ENCODE data around the gene ZNF248. TPM values are rescaled to one million over a fixed set of nuclear protein-coding genes. Genes with fewer than 3 reads are reported as not detected.

Gene ZNF248
- total RNA-seq, 1 donor from 2014 or later: 13.9 TPM

DNA sequence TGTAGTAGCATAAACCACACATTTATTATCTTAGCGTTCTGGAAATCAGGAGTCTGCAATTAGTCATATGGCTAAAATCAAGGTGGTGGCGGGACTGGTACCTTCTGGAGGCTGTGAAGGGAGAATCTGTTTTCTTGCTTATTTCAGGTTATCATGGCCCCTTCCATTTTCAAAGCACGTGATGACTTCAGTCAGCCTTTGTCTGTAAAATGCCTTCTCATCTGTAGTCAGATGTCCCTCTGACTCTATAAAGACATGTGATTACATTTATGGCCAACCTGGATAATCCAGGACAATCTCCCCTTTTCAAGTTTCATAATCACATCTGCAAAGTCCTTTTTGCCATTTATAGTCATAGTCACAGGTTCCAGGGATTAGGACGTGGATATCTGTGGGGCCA is 15.5 kb upstream of the ZNF248 start:
- Histone ChIP-seq H3K4me1 (no peaks in the 10 kb centered on the region), H3K4me3 (no peak overlapping the region), H3K36me3 (no peaks in the 10 kb centered on the region), H3K27me3 (no peaks in the 10 kb centered on the region), H3K27ac (no peak overlapping the region), H3K9me3 (no peaks in the 10 kb centered on the region)
- intact Hi-C loops (cut with DNase I): no loop called here
- TF ChIP-seq, protein P1, sequence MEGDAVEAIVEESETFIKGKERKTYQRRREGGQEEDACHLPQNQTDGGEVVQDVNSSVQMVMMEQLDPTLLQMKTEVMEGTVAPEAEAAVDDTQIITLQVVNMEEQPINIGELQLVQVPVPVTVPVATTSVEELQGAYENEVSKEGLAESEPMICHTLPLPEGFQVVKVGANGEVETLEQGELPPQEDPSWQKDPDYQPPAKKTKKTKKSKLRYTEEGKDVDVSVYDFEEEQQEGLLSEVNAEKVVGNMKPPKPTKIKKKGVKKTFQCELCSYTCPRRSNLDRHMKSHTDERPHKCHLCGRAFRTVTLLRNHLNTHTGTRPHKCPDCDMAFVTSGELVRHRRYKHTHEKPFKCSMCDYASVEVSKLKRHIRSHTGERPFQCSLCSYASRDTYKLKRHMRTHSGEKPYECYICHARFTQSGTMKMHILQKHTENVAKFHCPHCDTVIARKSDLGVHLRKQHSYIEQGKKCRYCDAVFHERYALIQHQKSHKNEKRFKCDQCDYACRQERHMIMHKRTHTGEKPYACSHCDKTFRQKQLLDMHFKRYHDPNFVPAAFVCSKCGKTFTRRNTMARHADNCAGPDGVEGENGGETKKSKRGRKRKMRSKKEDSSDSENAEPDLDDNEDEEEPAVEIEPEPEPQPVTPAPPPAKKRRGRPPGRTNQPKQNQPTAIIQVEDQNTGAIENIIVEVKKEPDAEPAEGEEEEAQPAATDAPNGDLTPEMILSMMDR (IDR thresholded peaks at IDR 0.05): no peak
- no peak for DNase-seq (ENCODE audit: low spot score in 2 of 2)

DNA sequence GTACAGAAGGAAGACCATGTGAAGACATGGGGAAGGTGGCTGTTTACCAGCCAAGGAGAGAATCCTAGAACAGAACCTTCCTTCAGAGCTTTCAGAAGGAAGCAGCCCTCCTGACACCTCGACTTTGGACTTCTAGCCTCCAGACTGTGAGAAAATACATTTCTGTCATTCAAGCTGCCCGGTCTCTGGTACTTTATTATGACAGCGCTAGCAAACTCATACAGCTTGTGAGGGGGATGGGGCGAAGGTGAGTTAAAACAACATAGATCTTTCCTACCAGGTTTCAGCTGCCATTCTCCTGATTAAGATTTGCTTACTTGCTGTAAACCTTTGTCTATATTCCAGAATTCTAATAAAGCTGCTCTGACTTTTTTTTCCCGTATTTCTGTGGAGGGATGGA is 14.9 kb upstream of the ZNF248 start:
- no peaks in the 10 kb centered on the region for H3K4me1 ChIP-seq
- H3K27ac ChIP-seq: no peak overlapping the region
- no peaks in the 10 kb centered on the region for H3K27me3 ChIP-seq
- intact Hi-C loops (cut with DNase I): no loop called here
- TF ChIP-seq, protein P1 (IDR thresholded peaks at IDR 0.05): no peak
- no peaks in the 10 kb centered on the region for H3K9me3 ChIP-seq
- no peak for DNase-seq (ENCODE audit: low spot score in 2 of 2)
- no peaks in the 10 kb centered on the region for H3K36me3 ChIP-seq
- H3K4me3 ChIP-seq: no peak overlapping the region

DNA sequence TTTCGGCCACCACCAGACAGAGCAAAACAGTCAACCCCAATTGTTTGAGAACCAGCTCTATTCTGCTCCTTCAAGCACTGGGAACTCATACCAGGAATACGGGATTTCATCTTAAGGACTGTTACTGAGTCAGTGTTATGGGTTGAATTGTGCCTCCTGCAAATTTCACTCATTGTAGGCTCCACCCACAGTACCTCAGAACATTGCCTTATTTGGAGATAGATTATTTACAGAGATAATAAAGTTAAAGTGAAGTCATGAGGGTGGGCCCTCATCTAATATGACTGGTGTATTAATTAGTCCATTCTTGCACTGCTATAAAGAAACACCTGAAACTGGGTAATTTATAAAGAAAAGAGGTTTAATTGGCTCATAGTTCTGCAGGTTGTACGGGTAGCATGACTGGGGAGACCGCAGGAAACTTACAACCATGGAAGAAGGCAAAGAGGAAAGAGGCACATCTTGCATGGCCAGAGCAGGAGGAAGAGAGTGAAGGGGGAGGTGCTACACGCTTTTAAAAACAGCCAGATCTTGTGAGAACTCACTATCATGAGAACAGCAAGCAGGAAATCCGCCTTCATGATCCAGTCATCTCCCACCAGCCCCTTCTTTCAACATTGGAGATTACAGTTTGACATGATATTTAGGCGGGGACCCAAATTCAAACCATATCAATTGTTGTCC is 14.3 kb upstream of the ZNF248 start:
- H3K27ac ChIP-seq: no peak overlapping the region
- no peaks in the 10 kb centered on the region for H3K9me3 ChIP-seq
- TF ChIP-seq, protein P1 (IDR thresholded peaks at IDR 0.05): no peak
- no peak for DNase-seq (ENCODE audit: low spot score in 2 of 2)
- H3K36me3 ChIP-seq: no peaks in the 10 kb centered on the region
- intact Hi-C loops (cut with DNase I): no loop called here
- H3K4me3 ChIP-seq: no peak overlapping the region
- H3K4me1 ChIP-seq: no peaks in the 10 kb centered on the region
- no peaks in the 10 kb centered on the region for H3K27me3 ChIP-seq

DNA sequence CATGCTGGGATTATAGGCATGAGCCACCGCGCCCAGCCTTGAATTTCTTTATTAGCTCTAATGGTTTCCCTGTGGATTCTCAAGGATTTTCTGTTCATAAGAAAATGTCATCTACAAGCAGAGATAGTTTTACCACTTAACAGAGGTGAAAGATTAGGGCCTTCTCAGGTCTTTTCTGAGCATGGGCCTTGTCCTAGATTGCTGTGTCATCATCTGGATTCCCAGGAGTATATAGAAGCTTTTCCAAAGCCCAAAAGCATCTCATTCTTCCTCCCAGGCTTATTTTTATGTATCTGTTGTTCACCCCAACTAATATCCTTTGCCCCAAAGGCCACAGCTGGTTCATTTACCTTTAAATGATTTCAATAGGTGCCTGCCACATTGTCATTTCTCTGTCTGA is 13.7 kb upstream of the ZNF248 start:
- DNase-seq (ENCODE audit: low spot score in 2 of 2): no peak

DNA sequence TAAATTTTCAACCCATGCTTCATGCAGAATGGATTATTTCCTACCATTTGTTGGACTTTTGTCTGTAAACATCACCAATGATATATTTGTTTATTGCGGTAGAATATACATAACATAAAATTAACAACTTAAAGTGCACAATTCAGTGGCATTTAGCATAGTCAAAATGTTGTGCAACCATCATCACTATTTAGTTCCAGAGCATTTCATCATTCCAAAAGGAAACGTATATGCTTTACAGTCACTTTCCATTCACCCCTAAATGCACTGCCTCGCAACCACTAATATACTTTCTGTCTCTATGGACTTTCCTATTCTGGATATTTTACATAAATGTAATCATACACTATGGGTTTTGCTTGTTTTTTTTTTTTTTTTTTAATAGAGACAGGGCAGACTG is 11.4 kb upstream of the ZNF248 start:
- no peak overlapping the region for H3K4me3 ChIP-seq
- no peaks in the 10 kb centered on the region for H3K4me1 ChIP-seq
- no peak for DNase-seq (ENCODE audit: low spot score in 2 of 2)
- no peaks in the 10 kb centered on the region for H3K9me3 ChIP-seq
- TF ChIP-seq, protein P1 (IDR thresholded peaks at IDR 0.05): no peak
- no peak overlapping the region for H3K27ac ChIP-seq
- H3K36me3 ChIP-seq: no peaks in the 10 kb centered on the region
- intact Hi-C loops (cut with DNase I): no loop called here
- no peaks in the 10 kb centered on the region for H3K27me3 ChIP-seq

More for the DNA sequence above, 13.7 kb upstream of the ZNF248 start:
- Histone ChIP-seq H3K27me3 (no peaks in the 10 kb centered on the region), H3K4me3 (no peak overlapping the region), H3K27ac (no peak overlapping the region), H3K36me3 (no peaks in the 10 kb centered on the region), H3K4me1 (no peaks in the 10 kb centered on the region), H3K9me3 (no peaks in the 10 kb centered on the region)
- intact Hi-C loops (cut with DNase I): no loop called here
- TF ChIP-seq, protein P1 (IDR thresholded peaks at IDR 0.05): no peak
